HG03521 (cell line): ENCODE results near the gene NIN.

Experiments used
- ATAC-seq: cut with Tn5 transposase; IDR thresholded peaks from one replicate; pipeline ENCODE4 v1.9.1; 2021; ENCODE audit warnings: mild to moderate bottlenecking, moderate library complexity; ENCODE audit not compliant: unreplicated experiment

The NIN gene

DNA sequence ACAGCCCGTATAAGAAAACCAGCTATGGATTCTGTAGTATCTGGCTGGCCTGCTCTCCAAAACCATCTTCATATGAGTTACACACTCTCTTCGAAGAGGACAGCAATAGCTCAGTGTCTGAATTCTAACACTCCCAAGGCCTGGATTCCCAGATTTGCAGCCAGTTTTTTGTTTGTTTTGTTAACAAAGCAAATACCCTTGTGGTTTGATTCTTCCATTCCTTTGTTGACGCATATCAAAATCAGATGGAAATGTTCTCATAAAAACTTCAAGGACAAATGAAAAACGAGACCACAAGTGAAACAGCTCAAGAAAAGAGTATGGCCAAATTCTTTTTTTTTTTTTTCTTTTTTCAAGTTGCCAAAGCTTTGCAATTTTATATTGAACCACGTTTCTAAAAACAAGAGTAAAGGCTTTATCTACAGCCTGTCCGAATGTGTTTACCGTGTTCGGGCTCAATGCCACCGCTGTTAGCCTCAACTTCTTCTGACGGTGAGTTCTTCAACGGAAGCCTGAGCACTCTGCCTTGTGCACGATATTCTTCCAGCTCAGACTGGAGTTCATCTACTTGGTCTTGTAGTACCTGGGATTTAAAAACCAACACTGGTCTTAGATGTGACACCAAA lies 67.5 kb downstream of the NIN start:
- no peak for ATAC-seq

DNA sequence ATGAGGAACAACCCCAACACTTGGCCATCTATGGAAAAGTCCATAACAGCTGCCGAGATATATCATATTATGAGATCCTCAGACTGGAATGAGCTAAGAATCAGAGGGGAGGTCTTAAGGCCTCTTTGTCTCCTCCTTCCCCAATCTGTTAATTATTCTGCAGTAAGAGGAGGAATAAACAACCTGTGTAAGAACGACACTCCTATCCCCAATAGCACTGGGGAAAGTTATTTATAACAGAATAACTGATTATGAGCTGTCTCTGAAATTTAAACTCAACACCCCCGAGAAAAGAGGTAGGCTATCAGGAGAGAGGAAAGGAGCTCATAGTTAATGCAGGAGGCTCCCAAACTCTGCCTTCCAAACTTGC lies 68.0 kb downstream of the NIN start:
- ATAC-seq, result no peak

DNA sequence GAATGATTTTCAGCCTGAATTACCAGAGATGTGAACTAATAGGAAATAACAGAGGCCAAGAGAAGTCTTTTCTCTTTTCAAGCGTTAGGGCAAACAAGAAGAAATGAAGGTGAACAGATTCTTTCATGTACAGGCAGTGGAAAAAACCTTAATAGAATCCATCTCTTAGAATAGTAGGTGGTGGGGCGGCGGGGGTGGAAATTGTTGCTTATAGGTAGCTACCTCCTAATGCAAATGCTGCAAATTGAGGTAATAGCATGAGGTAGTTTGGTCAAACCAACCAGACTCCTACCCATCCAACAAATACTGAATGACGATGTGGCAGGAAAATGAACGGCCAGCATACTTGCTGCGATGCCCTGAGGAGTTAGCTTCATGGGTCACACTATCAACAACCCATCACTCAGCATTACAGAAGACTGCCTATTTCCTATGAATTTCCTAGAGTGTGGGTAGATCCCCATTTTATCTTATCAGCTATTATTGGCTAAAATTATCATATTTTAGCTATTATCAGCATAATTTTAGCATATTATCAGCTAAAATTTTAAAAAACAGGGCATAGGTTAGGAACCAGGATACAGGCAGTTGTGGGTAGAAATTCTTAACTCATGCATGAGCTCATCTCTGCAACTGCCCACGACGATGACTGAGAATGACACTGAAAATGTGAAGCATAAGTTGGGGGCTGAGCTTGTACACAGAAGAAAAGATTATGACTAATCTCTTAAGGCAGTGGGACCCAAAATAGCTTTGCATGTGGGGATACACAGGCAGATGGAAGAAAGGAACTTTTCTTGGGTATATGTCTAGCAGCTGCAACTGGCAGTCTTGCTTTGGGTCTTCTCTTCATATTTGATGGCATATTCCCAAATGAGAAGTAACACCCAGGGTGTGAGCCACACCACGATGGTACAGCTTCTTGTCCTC lies 68.7 kb downstream of the NIN start:
- ATAC-seq, result peak; percentile 73

DNA sequence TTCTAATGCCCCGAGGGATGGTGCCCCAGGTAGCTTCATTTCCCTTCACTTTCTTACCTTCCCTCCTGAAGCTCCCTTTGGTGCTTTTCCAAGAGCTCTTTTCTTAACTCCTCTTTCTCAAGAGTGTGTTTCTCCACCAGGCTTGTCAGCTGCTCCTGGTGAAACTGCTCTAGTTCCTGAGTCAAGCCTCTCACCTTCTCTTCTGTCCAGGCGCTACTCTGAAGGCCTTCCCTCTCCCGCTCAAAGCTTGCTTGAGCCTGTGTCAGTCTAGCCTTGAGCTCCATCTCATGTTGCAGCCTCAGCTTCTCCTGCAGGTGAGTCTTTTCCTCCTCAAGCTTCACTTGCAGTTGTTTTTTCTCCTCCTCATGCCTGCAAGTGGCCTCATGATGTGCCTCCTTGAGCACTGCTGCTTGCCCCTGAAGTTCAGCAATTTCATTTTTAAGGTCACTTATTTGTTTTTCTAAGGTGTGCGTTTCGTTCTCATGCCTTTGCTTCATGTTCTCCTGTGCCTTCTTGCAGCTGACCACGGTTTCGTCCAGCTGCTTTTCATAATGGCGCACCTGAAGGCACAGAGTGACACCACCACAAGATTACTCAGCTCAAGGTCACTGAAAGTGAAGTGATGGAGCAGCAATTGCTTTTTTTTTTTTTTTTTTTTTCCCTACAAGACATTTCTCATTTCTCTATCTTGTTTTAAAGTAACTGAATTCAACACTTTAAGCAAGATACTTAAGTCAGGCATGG lies 71.0 kb downstream of the NIN start:
- ATAC-seq, result no peak

DNA sequence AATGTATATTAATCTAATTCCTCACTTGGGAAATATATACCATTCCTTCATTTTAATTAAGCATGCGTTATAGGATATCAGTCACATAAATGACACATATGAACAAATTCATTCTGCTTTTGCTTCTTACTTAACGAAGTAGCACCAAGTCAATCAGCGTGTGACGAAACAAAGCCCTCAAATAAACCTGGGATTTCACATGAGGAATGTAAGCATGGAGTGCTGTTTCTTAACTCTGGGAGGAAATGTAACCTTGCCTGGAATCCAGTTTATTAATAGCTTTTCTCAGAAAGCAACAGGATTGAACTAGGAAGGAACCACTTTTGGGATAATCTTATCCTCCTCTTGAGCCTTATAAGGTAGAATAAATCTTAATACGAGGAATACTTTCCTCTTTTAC lies 72.0 kb downstream of the NIN start:
- ATAC-seq, result no peak

DNA sequence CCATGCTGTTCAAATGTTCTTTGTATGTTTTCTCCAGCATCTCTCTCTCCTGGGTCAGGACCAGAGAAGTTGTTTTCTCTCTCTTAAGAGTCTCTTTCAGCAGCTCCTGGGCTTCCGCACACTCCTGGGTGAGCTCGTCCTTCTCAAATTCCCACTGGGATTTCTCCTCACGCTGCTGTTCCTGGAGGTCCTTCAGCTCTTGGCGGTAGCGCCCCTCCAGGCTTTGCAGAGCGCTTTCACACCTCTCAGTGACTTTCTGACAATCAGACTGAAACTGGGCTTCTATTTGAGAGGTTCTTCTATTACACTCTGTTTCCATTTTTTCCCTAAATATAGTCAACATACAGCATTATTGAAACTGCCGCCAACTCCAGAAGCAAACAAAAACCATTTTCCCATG lies 72.7 kb downstream of the NIN start:
- no peak for ATAC-seq

DNA sequence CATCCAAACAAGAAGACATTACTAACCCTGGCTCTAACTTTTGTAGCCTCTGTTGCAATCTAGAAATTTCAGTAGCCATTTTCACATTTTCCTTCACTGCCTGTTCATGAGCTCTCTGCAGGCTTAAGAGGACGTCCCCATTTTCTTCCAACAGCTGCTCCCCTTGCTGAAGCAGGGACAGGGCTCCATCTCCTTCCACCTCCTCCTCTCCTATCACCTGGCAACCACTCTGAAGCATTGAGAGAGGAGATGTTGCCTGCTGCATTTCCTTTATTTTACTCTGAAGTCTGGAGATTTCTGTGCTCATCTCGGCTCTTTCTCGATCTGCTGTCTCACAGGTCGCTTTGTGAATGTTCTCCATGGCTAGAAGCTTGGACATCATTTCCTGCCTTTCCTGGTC lies 73.3 kb downstream of the NIN start:
- ATAC-seq, result no peak

DNA sequence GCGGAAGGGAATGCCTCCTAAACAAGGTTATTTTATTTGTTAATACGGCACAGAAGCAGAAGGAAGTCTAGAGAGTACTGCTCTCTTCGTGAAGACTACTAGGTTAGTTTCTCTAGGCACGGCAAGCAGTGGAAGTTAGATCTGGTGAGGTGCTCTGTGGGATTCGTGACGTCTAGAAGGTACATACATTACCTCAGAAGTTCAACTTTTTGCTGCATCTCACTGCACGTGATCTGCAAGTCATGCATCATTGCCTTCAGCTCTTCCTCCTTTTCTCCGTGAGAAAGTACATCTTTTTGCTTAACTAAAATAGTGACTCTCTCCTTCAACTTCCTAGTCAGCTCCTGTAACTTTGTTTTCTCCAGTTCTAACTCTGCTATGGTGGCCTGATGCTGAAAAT lies 74.7 kb downstream of the NIN start:
- ATAC-seq, result no peak

DNA sequence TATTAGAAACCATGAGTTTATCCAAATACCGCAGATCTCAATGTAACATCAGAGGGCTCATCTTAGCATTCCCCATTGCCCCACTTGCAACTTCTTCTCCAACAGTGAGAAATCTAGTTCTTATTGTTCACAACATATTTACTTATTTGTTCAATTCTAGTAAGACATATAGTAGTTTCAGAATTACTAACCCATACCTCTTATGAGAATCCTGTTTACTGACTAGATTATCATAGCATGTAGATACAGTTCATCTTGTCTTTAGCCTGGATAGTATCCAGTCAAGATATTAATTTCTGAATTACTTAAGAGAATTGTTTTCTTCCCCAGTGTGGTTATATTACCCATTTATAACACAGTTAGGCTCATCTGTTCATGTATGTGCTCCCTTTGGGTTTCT lies 80.6 kb downstream of the NIN start:
- ATAC-seq, result no peak

DNA sequence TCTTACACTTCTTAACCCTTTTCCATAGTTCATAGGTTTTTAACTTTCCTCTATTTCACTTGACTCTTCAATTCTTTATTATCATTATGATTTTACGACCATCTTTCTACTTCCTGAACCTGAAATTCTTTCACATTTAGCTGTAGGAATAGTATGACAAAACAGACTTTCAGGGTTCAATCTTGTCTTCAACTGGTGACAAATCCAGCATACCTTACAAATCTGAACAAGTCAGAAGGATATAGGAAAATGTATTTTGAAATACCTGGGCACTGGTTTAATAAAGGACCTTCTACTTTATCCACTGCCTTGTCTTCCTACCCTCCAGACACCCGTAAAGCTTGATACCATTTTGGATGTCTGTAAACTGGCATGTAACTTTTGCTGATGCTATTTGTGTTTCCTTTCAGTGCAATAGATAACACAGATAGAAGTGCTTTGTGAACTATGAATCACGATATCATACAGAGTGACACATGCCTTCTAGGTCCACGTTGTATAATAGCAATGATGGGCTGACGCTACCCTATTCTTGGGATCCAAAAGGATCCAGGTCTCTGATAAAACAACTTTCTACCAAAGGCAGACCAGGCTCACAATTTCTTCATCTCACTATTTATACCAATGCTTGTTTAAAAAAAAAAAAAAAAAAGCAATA lies 85.4 kb downstream of the NIN start:
- no peak for ATAC-seq

DNA sequence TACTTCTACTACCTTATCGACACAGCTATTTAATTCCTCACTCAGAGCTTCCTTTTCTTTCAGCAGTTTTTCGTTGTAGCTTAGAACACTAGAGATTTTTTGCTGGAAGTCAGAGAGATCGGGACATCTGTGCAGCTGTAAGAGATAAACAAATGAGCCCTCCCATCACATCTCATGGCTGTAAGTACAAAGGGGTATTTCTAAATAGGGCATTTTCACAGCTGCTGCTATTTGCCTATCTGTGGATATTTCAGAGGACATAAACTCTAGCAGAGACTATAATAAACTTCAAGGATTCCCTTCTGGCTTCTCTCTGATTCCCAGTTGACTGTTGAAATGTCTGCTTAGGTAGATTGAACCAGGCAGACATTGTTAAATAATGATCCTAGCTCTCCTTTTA lies 86.7 kb downstream of the NIN start:
- ATAC-seq, result no peak

DNA sequence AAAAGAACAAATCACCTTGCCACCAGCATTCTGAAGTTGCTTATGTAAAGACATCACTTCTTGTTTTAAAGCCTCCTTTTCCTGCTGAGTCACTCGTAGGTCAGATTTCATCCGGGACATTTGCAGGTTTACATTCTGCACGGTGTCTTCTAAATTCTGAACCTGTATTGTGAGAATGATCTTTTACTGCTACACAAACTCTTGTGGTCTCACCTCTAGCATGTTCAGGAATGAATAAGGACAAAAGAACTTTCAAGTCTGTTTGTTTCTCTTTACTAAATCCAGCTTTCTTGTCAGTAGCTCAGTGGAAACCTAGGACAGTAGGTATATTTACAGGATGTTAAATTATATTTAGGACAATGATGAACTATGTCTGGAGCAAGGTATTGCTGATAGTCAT lies 89.4 kb downstream of the NIN start:
- ATAC-seq, result no peak

DNA sequence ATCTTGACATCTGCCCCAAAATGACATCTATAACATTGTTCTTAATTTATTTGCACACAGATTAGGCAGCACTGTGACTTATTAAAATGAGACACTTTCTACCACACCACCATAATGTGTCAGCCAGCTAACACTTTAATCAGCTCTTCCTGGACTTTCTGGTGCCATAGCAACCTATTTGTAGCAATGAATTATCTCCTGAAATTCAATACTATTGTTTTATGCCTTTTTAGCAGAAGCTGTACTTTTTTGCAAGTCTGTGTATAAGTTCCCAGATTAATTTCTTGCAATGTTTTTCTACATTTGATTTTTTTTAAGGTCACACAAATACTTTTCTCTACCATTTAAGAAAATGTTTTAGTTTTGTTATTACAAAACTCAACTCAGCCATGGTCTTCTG lies 90.1 kb downstream of the NIN start:
- ATAC-seq, result no peak

DNA sequence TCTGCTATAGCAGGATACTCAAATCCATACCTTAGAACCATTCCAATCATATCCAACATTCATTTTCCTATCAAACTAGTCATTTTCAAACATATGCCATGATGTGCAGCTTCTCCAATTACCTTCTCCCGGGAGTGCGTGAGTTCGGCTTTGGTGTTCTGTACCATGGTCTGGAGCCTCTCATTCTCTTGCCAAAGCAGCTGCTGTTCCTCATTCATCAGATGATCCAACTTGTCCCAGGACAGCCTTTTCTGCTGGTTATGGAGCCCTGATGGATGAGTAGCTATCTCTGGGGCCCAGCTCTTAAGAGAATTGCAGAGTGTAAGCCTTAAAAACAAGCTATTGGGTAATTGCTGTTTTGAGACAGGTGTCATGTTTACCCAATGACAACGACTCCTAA lies 91.8 kb downstream of the NIN start:
- ATAC-seq, result no peak

DNA sequence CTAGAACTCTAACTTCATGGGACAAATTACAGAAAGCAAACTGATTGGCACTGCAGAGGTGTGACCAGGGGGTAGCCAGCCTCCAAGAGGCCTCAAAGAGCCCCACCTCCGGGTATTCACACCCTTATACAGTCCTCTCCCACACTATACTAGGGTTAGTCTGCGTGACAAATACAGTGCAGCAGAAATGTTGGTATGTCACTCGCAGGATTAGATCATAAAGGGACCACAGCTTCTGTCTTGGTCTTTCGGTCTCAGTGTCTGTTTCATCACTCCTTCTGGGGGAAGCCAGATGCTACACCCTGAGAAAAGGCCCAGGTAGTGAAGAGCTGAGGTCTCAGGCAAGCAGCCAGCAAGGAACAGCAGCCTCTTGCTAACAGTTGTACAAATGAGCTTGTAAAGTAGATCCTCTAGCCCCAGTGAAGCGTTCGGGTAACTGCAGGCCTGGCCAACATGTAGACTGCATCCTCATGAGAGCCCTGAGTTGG lies 94.0 kb downstream of the NIN start:
- peak; percentile 89 for ATAC-seq

DNA sequence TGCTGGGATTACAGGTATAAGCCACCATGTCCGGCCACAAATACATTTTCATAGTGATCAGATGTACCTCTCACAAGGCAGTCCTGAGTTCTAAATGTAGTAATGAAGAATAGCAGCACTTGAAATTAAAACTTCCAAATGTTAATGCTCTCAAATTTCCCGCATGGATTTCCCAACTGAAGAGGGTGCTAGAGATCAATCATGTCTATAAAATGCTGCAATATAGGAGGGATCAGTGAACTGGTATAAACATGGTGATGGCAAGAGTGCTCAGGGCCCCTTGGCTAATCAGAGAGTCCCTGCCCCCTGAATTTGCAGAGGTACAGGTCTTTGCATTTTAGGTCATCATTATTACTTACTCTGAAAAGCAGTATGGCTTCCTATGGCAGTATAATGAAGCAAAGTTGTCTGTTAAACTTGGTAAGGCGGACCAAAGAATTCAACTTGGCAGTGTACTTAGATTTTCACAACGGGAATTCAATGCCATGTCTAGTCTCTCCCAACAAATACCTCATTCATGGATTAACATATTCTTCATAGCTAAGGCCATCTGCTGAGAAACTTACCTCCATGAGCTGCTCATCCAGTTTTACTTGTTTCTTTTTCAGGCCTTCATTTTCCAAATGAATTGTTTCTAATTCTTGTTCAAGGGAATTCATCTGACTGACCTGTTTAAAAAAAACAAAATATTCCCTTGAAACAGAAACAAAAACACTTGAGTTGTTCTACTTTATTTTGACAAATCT lies 95.8 kb downstream of the NIN start:
- no peak for ATAC-seq

DNA sequence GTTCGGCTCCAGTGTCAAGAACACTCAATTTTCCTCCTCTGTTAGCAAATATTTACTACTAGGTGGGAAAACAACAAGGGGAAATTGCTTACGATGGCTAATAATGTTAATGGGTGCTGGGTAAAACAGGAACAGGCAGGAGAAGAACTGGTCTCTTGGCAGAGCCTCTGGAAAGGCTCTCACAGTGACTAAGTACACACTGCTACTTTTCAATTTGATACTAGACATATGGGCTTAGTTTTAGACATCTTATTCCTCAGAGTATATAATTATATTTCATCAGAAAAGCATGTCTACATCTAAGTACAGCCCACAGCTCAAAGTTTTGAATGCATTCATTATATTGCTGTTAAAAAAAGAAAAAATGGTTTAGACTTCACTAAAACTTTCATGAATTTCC lies 97.5 kb downstream of the NIN start:
- ATAC-seq, result no peak

DNA sequence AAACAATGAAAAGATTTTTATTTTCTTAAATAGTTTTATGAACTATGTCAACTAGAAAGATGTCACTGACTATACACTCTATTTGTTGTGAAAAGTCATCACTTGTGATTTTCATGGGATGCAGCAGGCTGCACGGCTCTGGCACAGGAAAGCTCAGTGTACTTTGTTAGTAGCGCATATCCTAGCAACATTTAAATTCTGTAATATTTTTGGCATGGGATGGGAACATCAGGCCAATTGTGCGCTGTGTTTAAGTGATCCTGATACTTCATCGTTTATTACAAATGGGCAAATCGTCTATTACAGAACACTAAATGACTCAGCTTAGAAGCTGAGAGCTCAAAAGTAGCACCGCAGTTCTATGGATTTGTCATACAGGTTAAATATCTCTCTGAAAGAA lies 102.1 kb downstream of the NIN start:
- no peak for ATAC-seq

DNA sequence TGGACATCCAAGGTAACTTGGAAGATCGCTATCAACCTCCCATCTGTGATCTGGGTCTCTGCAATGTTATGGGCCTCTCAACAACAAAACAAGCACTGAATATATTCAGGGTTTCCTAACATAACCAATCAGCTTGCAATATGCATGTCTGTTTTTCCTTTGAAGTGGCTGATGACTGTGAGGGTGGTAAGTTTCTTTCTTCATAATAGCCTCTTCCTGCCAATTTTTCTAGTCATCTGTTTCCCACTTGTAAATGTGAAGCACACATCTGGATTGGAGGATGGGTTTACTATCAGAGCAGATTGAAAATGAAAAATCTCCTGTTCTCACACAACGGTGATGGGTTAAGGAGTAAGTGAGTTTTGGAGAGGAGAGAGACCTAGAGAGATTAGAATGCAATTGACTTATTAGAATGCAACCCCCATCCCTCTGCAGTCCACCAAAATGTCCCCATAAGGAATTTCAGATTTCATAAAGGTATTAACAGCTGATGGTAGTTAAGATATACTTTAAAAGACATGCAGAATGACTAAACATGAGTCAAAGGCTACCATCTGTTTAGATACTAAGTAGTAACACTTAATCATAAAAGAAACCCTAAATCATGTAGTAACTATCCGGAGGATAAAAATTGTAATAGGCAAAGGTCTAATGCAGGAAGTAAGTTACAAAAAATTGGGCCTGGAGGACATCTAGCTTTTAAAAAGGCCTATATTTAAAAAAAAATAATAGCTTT lies 104.4 kb downstream of the NIN start:
- no peak for ATAC-seq

DNA sequence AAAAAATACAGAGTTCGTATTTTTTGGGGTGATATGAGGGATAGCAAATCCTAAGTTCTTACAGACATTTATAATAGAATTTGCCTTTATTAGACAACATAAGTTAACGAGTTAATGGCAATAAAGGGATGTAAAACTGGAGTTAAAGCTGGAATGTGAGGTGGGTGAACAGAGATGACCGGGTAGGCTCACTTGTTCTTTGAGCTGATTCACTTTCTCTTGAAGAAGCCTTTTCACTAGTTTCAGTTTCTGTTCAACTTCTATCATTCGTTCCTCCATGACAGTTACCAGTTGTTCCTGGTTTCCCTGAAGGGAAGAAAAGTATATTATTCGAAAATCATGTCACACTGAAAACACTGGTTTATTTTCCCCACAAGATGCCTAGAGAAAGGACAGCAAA lies 105.2 kb downstream of the NIN start:
- no peak for ATAC-seq
